NCI-H1105 (cell line): ENCODE data around the gene RCHY1.
"Not testable (repeated sequence)": the region's sequence is repeated elsewhere in the genome, so short reads cannot be mapped to it uniquely, and the experiment has no call there.

ENCODE experiments used
- DNase-seq: peaks from one replicate; lab custom pipeline; 2025; lab: John Stamatoyannopoulos, UW

The RCHY1 gene

DNA sequence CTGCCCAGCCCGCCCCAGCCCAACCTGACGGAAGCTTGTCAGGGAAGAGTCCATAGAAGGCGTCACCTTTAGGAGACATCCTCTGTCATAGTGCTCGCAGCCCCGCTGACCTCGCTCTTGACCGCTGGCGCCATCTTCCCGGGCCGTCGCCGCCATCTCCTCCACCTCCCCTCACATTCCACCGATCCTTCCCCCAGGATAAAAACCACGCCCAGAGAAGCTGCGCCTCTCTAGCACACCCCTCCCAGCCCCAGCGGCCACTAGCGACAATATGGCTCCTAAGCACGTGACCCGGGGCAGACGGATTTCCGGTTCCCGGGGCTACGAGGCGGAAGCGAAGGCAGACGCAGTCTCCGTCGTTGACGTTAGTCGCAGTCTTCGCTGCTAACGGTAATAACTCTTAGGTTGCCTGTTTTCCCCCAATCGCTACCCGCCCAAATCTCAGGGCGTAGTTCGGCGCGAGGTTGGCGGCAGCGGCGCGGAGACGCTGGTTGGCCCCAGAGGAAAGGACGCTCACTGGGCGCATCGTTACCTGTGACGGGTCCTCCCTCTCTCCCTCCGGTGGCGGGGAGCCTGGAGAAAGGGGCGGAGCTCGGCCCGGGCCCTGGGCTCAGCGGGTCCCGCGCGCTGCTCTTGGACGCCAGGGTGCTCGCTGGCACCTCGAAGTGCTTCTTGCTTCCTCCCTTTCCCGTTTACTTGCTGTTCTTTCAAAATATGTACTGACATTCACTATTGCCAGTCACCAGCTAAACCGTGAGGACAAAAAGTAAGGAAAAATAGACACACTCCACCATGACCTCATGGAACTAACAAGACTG is at the start of gene RCHY1, which contains the start of gene THAP6:
Gene RCHY1, minus strand, starts transcription at position 273 of the 818 bp plus-strand sequence. Its CDS starts 117 bp downstream, at position 156.
Gene THAP6, plus strand, starts transcription at position 343 of the 818 bp plus-strand sequence. CDS start 980 bp downstream, outside the sequence.
- peak; percentile 92 for DNase-seq

- DNase-seq, result no peak
Measured at GRCh38 chr4:75561789-75562188, 47.6 kb upstream of the RCHY1 start.

DNA sequence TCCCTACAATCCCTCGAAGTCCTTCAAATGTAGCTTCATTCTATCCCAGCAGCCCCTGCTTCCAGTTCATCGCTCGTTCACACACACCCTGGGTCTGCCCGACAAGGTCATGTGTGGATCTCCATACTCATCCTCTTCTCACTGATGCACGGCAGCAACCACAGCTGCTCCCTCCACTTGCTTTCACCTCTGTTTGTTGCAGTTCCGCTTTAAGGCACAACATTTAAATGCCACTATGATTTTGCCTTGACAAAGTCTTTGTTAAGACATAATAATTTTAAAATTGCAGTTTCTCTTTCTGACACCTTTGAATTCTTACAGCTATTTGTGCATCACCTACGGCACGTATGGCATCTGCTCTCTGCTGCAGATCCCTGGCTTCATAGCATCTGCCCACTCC is 43.5 kb upstream of the RCHY1 start:
- no peak for DNase-seq

DNA sequence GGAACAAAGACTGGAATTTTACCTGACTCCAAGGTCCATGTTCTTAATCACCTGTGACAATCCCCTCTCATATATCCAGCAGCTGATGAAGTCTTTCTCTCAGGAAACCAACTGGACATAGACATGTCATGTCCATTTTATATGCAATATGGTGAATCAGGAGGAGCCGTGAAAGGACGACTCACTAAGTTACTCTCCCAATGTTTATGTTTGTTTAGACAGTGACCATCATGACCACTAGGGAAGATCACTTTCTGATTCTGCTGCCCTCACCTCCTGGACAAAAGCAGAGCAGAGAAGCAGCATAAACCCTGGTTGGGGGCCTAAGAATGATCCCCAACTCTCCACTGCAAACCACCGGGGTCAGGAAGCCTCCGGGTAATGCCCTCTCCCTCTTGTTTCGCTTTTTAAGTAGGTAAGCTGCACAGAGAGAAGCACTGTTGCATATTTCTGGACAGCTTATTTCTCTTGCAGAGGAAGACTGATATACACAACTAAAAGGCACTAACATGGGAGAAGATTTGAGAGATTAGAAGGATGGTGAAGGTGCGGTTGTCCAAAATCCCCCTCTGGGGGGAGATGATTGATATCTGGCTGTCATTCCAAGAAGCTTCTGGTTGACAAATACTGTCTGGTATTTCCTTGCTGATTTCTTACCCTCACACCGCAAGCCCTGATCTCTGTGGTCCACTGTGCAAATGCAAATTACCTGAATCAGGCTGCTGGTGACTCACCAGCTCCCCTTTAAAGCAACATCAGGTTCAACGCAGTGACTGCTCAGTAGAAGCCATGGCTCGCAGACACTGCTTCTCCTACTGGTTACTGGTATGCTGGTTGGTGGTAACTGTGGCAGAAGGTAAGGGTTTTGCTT is 41.3 kb upstream of the RCHY1 start, which contains the start of gene ODAPH:
Gene ODAPH, plus strand, starts transcription at position 773 of the 871 bp plus-strand sequence. Its CDS starts 17 bp downstream, at position 790.
- DNase-seq, result no peak

GRCh38 chr4:75552452-75552851 is 38.2 kb upstream of the RCHY1 start:
- DNase-seq, result no peak

- DNase-seq, result no peak
Measured at GRCh38 chr4:75549019-75549418, 34.8 kb upstream of the RCHY1 start.

DNA sequence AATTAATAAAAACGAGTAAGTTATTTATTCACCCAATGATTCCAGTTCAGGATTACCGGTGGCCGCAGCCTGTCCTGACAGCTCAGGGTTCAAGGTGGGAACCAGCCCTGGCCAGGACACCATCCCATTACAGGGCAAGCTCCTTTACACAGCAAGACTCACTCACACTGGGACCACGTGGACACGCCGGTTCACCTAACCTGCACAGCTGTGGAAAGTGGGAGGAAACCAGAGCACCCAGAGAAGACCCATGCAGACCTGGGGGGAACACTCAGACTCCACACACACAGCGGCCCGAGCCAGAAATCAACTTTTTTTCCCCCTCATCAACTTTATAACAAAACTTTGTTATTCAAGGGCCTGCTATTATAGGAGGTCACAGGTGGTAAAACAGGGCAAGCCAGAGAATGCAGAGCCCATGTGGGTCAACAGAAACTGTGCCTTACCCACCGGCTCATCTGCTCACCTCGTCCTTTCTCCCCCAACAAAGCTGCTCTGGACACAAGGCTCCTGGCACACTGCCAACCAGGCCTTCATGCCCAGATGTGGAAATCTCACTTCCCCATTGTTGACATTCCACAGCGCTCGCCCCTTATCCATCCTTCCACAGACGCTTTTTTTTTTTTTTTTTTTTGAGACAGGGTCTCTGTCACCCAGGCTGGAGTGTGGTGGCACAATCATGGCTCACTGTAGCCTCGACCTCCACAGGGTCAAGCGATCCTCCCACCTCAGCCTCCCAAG is 33.6 kb upstream of the RCHY1 start:
- DNase-seq, result no peak

- no peak for DNase-seq
Measured at GRCh38 chr4:75545526-75545925, 31.3 kb upstream of the RCHY1 start.

DNA sequence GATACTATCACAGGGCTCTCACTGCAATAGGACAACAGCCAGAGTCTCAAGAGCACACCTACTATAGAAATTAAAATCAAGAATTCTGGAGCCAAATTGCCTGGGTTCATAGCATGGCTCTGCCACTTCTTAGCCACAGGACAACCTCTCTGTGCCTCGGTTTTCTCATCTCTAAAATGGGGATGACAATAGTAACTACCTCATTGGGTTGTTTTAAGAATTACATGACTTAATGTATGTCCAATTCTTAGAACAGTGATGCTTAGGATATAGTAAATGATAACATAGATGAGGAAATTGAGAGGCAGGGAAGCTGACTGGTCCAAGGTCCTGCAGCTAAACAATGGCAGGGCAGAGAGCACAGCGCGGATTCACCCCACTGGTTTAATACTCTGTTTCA is 30.7 kb upstream of the RCHY1 start:
- DNase-seq, result no peak

GRCh38 chr4:75544220-75544619 is 30.0 kb upstream of the RCHY1 start:
- not testable (repeated sequence) for DNase-seq

DNA sequence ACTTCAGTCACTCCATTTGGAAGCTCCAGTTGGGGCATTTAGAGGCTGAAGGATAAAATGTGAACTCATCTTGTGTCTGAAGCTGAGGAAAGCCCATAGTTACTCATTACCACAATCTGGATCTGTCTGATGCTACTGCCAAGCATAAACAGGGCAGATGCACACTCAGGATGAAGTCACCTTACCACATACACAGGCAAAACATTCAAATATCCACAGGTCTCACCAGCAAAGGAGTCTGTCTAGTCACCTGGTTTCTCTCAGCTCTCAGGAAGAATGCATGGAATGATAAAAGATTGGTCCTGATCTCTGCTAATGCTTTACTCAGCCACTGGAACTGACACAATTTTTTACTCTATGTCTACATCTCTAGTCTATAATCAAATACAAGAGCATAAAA is 28.6 kb upstream of the RCHY1 start:
- no peak for DNase-seq

DNA sequence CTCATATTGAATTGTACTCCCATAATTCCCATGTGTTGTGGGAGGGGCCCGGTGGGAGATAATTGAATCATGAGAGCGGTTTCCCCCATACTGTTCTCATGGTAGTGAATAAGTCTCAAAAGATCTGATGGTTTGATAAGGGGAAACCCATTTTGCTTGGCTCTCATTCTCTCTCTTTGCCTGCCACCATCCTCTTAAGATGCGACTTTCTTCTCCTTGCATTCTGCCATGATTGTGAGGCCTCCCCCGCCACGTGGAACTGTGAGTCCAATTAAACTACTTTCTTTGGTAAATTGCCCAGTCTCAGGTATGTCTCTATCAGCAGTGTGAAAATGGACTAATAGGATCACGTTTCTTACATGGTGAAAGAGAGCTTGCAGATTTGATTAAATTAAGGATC is 23.1 kb upstream of the RCHY1 start:
- not testable (repeated sequence) for DNase-seq

DNA sequence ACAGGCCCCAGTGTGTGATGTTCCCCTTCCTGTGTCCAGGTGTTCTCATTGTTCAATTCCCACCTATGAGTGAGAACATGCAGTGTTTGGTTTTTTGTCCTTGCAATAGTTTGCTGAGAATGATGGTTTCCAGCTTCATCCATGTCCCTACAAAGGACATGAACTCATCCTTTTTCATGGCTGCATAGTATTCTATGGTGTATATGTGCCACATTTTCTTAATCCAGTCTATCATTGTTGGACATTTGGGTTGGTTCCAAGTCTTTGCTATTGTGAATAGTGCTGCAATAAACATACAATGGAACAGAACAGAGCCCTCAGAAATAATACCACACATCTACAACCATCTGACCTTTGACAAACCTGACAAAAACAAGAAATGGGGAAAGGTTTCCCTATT is 19.7 kb upstream of the RCHY1 start:
- not testable (repeated sequence) for DNase-seq

- DNase-seq, result not testable (repeated sequence)
Measured at GRCh38 chr4:75533339-75533887, 19.2 kb upstream of the RCHY1 start.

- not testable (repeated sequence) for DNase-seq
Measured at GRCh38 chr4:75531536-75532143, 17.4 kb upstream of the RCHY1 start.

GRCh38 chr4:75530556-75531322 is 16.5 kb upstream of the RCHY1 start:
- no peak for DNase-seq

- no peak for DNase-seq
Measured at GRCh38 chr4:75527482-75527881, 13.3 kb upstream of the RCHY1 start.

- no peak for DNase-seq
Measured at GRCh38 chr4:75525910-75526309, 11.7 kb upstream of the RCHY1 start.

- DNase-seq, result no peak
Measured at GRCh38 chr4:75525086-75525485, 10.9 kb upstream of the RCHY1 start.

DNA sequence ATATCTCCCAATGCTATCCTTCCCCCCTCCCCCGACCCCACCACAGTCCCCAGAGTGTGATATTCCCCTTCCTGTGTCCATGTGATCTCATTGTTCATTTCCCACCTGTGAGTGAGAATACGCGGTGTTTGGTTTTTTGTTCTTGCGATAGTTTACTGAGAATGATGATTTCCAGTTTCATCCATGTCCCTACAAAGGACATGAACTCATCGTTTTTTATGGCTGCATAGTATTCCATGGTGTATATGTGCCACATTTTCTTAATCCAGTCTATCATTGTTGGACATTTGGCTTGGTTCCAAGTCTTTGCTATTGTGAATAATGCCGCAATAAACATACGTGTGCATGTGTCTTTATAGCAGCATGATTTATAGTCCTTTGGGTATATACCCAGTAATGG is 5.2 kb upstream of the RCHY1 start:
- not testable (repeated sequence) for DNase-seq
